Measurements from ENCODE around the gene CLEC16A.
"Not testable (repeated sequence)": the region's sequence is repeated elsewhere in the genome, so short reads cannot be mapped to it uniquely, and the experiment has no call there.

The CLEC16A gene

GRCh38 chr16:11208916-11209665, 264.7 kb downstream of the CLEC16A start:
- peak overlapping the region; percentile 29 for H3K27ac Mint-ChIP-seq

GRCh38 chr16:11210260-11210659, 265.9 kb downstream of the CLEC16A start:
- ATAC-seq (no peak), DNase-seq (ENCODE audit: low spot score in 2 of 2) (no peak)
- H3K27ac Mint-ChIP-seq, result no peak overlapping the region
- H3K36me3 Mint-ChIP-seq, result no peaks in the 10 kb centered on the region
- H3K4me3 Mint-ChIP-seq, result no peak overlapping the region
- no peaks in the 10 kb centered on the region for H3K9me3 Mint-ChIP-seq
- peaks cover 43% of the 10 kb centered on the region for H3K4me1 Mint-ChIP-seq

More at GRCh38 chr16:11208916-11209665, 264.7 kb downstream of the CLEC16A start:
- Mint-ChIP-seq H3K36me3 (no peaks in the 10 kb centered on the region), H3K4me3 (no peak overlapping the region), H3K4me1 (peaks cover 54% of the 10 kb centered on the region), H3K9me3 (no peaks in the 10 kb centered on the region)
- no peak for DNase-seq (ENCODE audit: low spot score in 2 of 2)
- ATAC-seq, result no peak

DNA sequence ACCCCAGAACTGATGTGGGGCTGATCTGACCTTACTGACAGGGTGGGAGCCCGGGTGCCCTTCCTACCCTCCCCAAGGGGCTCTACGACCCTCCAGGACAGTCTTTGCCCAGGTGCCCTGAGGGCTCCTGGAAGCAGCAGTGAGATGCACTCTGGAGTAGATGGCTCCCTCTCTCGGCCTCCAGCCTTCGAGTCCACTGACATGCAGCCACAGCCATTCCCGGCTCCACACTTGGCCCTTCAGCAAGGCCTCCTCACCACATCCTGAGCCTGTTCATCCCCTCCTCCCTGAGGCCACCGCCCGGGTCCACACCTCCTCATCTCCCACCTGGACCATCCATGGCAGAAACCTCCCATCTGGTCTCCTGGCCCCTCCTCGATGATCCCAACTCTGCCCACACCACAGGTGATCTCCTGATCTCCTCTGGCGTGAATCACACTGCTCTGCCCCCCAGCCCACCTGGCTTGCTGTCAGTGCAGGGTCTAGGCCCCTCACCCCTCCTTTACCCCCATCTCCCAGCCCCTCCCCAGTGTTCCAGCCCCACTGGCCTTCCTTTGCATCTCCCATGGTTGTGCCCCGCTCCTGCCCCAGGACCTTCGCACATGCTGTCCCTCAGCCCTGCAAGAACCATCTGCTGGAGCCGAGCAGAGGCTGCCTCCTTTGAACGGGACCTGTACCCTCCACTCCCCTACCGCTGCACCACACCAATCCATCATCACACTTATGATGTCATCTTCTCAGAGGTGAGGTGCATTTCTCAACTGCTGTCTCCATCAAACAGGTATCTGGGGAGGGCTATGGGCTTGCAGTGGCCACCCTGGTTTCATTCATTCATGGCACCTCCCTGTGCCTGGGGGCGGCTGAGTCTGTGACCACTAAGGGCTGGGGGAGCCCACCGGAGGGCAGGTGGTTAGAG, 267.0 kb downstream of the CLEC16A start:
- ATAC-seq, result no peak
- no peak for DNase-seq (ENCODE audit: low spot score in 2 of 2)
- H3K36me3 Mint-ChIP-seq, result no peaks in the 10 kb centered on the region
- H3K27ac Mint-ChIP-seq, result no peak overlapping the region
- H3K4me3 Mint-ChIP-seq, result no peak overlapping the region
- peaks cover 36% of the 10 kb centered on the region for H3K4me1 Mint-ChIP-seq
- H3K9me3 Mint-ChIP-seq, result peaks cover 3% of the 10 kb centered on the region

- ATAC-seq (no peak), DNase-seq (ENCODE audit: low spot score in 2 of 2) (no peak)
- Mint-ChIP-seq H3K27ac (no peak overlapping the region), H3K4me3 (no peak overlapping the region), H3K9me3 (peaks cover 3% of the 10 kb centered on the region), H3K4me1 (peaks cover 27% of the 10 kb centered on the region), H3K36me3 (no peaks in the 10 kb centered on the region)
Measured at GRCh38 chr16:11211977-11212797, 267.8 kb downstream of the CLEC16A start.

DNA sequence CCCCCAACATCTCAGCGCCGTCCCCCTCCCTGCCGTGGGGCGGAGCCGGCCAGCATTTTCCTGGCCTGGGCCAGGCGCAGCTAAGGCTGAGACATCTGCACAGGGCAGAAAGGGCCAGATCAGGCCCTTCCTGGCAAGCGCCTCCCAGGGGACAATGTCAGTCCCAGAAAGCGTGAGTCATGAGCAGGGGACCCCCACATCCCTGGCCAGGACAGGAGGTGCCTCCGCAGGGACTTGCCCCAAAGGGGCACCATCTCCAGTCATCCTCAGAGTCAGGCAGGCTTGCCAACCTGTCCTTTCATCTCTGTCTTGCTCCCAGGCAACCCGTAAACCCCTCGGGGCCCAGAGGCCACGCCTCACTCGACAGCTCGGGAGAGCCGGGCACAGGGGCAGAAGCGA, 268.4 kb downstream of the CLEC16A start:
- no peak for DNase-seq (ENCODE audit: low spot score in 2 of 2)
- Mint-ChIP-seq H3K4me3 (no peak overlapping the region), H3K9me3 (peaks cover 3% of the 10 kb centered on the region), H3K4me1 (peaks cover 21% of the 10 kb centered on the region), H3K36me3 (no peaks in the 10 kb centered on the region), H3K27ac (no peak overlapping the region)
- ATAC-seq, result peak; percentile 60

GRCh38 chr16:11213373-11213772, 269.0 kb downstream of the CLEC16A start:
- Mint-ChIP-seq H3K4me1 (peaks cover 16% of the 10 kb centered on the region), H3K4me3 (no peak overlapping the region), H3K27ac (no peak overlapping the region), H3K36me3 (no peaks in the 10 kb centered on the region), H3K9me3 (peaks cover 3% of the 10 kb centered on the region)
- no peak for DNase-seq (ENCODE audit: low spot score in 2 of 2)
- peak; percentile 25 for ATAC-seq

DNA sequence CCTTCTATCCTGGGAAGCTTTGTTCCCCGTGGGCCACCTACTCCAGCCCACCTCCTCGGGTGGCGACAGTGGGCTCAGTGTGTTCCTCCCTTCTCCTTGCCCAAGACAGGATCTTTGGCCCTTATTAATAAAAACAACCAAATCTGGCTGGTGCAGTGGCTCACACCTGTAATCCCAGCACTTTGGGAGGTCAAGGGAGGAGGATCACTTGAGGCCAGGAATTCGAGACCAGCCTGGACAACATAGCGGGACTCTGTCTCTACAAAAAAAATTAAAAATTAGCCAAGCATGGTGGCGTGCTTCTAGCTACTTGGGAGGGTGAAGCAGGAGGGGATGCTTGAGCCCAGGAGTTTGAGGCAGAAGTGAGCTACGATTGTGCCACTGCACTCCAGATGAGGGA, 269.4 kb downstream of the CLEC16A start:
- no peak overlapping the region for H3K4me3 Mint-ChIP-seq
- H3K9me3 Mint-ChIP-seq, result peaks cover 5% of the 10 kb centered on the region
- peaks cover 16% of the 10 kb centered on the region for H3K4me1 Mint-ChIP-seq
- no peak overlapping the region for H3K27ac Mint-ChIP-seq
- H3K36me3 Mint-ChIP-seq, result no peaks in the 10 kb centered on the region
- ATAC-seq, result no peak
- no peak for DNase-seq (ENCODE audit: low spot score in 2 of 2)

- peaks cover 6% of the 10 kb centered on the region for H3K9me3 Mint-ChIP-seq
- ATAC-seq, result no peak
- DNase-seq (ENCODE audit: low spot score in 2 of 2), result no peak
Measured at GRCh38 chr16:11215935-11216556, 271.7 kb downstream of the CLEC16A start.

DNA sequence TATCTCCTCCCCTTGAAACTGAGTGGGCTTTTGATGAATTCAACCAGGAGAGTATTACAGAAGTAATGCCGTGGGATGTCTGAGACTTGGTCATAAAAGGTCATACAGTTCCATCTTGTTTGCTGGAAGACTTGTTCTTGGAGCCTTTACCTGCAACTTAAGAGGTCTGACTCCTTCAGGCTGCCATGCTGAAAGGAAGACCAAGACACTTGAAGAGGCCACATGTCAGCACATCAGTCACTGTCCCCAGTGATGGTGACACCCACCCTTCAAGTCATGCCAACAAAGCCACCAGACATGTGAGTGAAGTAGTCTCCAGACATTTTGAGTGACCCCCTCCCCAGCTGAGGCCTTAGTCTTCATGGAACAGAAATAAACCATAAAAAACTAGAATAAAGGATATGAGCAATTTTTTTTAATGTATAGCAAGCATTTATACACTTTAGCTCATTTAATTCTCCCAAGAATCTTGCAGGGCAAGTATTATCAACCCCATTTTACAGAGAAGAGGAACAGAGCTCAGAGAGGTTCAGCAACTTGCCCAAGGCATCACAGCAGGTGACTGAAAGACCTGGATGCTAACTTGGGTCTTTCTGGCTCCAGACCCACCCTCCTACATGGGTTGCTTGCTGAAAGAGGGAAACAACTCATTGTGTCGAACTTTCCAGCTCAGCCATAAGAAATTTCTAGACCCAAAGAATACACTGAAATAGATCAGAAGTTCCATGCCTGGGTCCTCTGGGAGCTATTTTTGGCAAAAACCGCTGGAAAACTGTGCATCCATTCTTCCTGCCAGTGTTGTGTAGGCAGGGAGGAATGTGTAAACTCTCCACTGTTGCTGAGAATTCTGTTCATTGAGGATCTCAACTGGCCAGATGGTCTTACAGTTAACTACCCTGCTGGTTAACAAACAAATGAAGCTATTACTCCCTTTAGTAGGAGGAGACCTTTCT, 273.6 kb downstream of the CLEC16A start:
- H3K27ac Mint-ChIP-seq, result no peak overlapping the region
- peaks cover 7% of the 10 kb centered on the region for H3K36me3 Mint-ChIP-seq
- H3K9me3 Mint-ChIP-seq, result peaks cover 6% of the 10 kb centered on the region
- ATAC-seq, result no peak
- DNase-seq (ENCODE audit: low spot score in 2 of 2), result no peak
- no peak overlapping the region for H3K4me3 Mint-ChIP-seq
- peaks cover 15% of the 10 kb centered on the region for H3K4me1 Mint-ChIP-seq

More at GRCh38 chr16:11215935-11216556, 271.7 kb downstream of the CLEC16A start:
- no peaks in the 10 kb centered on the region for H3K36me3 Mint-ChIP-seq
- peaks cover 22% of the 10 kb centered on the region for H3K4me1 Mint-ChIP-seq
- H3K27ac Mint-ChIP-seq, result peak overlapping the region; percentile 29
- H3K4me3 Mint-ChIP-seq, result no peak overlapping the region

DNA sequence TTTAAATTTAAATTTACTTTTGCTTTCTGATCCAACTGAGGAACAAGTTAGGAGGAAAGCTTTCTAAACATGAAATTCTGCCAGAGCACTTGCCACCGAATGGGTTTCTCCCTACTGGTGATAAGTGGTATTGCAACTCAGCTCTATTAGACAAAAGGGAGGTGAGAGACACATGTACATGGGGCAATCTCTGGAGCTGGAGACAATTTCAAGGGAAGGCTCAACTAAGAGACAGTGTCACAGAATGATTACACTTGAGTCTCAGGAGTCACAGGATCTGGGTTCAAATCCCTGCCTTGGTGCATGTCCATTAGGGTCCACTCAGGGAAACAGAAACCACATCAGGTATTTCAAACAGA, 274.2 kb downstream of the CLEC16A start:
- no peak overlapping the region for H3K4me3 Mint-ChIP-seq
- H3K36me3 Mint-ChIP-seq, result peaks cover 9% of the 10 kb centered on the region
- H3K27ac Mint-ChIP-seq, result no peak overlapping the region
- DNase-seq (ENCODE audit: low spot score in 2 of 2) (no peak), ATAC-seq (no peak)
- peaks cover 6% of the 10 kb centered on the region for H3K9me3 Mint-ChIP-seq
- peaks cover 19% of the 10 kb centered on the region for H3K4me1 Mint-ChIP-seq

GRCh38 chr16:11219178-11219577, 274.8 kb downstream of the CLEC16A start:
- H3K4me1 Mint-ChIP-seq, result peaks cover 24% of the 10 kb centered on the region
- peaks cover 9% of the 10 kb centered on the region for H3K36me3 Mint-ChIP-seq
- H3K4me3 Mint-ChIP-seq, result no peak overlapping the region
- ATAC-seq, result no peak
- no peak for DNase-seq (ENCODE audit: low spot score in 2 of 2)
- no peak overlapping the region for H3K27ac Mint-ChIP-seq
- peaks cover 6% of the 10 kb centered on the region for H3K9me3 Mint-ChIP-seq

GRCh38 chr16:11220507-11220906, 276.1 kb downstream of the CLEC16A start:
- not testable (repeated sequence) for H3K9me3 Mint-ChIP-seq; ATAC-seq; H3K27ac Mint-ChIP-seq; H3K4me3 Mint-ChIP-seq; DNase-seq (ENCODE audit: low spot score in 2 of 2)
- Mint-ChIP-seq H3K4me1 (peaks cover 38% of the 10 kb centered on the region), H3K36me3 (peaks cover 19% of the 10 kb centered on the region)

GRCh38 chr16:11224096-11224893, 279.9 kb downstream of the CLEC16A start:
- peaks cover 60% of the 10 kb centered on the region for H3K4me1 Mint-ChIP-seq
- peak overlapping the region; percentile 96 for H3K27ac Mint-ChIP-seq
- ATAC-seq, result peak; percentile 72
- DNase-seq (ENCODE audit: low spot score in 2 of 2), result peak; percentile 37 to 77
- H3K36me3 Mint-ChIP-seq, result peaks cover 22% of the 10 kb centered on the region
- peak overlapping the region; percentile 67 for H3K4me3 Mint-ChIP-seq
- no peaks in the 10 kb centered on the region for H3K9me3 Mint-ChIP-seq
